ENCODE results near the gene OSTF1.

Gene OSTF1

DNA sequence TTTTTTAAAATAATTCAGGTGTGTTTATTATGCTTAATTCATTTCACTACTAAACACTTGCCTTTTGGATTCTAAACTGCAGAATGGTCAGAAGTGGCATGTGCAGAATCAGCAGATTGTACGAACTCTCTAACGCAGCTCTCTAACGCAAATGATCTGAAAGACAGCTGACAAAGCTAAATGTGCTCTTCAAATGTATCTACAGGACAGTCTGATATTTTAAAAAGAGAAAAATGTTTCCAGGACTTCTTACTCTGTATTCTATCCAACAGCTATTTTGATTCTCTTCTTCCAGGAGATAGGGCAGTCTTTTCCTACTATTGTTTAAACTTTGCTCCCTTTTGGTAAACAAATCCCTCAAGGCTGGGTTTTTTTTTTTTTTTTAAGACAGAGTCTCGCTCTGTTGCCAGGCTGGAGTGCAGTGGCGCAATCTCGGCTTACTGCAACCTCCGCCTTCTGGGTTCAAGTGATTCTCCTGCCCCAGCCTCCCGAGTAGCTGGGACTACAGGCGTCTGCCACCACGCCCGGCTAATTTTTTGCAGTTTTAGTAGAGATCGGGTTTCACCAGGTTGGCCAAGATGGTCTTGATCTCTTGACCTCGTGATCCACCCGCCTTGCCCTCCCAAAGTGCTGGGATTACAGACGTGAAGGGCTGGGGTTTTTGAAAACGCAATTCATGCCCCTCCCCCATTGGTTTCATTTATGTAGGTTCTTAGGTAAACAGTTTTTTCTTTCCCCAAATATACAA is 1.6 kb upstream of the OSTF1 start:
- peak; percentile 83 for DNase-seq

DNA sequence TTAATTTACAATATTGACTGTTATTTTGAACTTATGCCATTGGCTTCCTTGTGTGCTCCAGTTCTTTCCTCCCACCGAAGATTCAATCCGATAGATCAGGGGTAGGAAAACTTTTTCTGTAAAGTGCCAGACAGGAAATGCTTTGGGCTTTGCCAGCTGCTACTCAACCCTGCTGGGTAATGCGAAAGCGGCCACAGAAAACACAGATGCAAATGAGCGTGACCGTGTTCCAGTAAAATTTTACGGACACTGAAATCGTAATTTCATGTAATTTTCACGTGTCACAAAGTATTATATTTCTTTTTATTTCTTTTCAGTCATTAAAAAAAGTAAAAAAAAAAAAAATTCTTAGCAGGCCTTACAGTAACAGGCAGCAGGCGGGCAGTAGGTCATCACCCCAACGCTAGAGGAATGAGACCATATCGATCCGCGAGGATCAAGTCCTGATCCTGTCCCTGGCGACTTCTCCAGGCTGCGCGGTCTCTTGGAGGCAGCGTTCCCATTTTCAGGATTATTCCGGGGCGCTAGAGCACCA is 958 bp upstream of the OSTF1 start:
- peak; percentile 72 for DNase-seq

DNA sequence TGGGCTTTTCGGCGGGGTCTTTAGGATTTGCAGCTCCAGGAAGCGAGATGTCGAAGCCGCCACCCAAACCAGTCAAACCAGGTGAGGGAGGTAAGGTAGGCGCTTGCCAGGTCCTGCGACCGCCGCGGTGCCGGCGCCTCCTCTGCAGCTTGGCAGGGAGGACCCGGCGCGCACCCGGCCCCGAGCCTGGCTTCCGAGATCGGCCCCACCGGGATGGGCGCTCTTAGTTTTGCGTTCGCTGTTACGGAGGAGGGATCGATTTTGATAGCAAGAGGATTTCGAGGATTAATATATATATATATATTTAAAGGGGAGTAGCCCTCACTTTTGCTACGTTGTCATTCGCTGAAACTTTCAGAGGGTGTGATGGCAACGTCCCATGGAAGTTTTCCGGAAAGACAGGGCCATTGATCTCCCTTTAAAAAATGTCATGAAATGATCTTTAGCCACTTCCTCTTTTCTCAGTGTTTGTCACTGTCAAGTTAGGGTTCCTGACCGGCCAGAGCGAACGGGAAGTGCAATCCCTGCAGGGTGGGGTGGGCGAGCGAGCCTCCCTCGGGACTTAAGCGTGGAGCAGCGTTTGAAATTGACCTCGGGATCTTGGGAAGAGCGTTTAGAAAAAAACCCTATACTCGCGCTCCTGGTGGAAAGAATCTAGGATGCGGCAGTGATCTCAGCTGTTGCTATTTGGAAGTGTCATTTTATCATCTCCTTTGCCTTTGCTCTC is 495 bp downstream of the OSTF1 start:
- DNase-seq: peak; percentile 55

DNA sequence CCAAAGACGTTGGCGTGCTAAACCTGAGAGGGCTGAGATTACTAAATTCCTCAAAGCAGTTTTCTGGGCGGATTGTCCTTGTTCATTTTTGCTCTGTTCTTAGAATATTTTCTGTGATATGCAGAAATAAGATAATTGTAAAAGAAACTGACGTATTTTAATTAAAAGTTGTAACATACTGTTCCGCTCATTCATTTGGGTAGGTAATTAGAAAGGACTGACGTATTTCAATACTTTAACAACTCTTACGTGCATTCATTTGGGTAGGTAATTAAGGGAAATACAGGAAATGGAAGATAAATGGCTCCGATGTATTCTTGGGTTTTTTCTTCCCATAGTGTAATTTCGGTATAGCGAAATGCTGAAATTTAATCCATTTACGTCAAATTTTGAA is 1.1 kb downstream of the OSTF1 start:
- no peak for DNase-seq

- no peak for DNase-seq
Measured at GRCh38 chr9:75090579-75090978, 2.3 kb downstream of the OSTF1 start.

DNA sequence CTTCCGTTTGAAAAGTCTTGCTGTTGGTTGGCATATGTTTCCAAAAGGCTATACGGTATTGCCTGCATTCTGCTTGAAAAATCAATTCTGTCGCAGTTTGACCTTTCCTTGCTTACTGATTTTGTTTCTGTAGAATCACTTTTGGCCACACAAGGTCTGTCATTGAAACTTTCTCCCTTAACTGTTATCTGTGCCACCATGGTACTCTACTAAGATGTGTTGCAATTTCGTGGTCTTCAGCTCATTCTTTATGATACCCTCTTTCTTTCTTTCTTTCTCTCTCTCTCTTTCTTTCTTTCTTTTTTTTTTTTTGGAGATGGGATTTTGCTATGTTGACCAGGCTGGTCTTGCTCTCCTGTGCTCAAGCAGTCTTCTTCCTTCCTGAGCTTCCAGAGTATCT is 4.5 kb downstream of the OSTF1 start:
- no peak for DNase-seq

- no peak for DNase-seq
Measured at GRCh38 chr9:75096796-75097195, 8.5 kb downstream of the OSTF1 start.

DNA sequence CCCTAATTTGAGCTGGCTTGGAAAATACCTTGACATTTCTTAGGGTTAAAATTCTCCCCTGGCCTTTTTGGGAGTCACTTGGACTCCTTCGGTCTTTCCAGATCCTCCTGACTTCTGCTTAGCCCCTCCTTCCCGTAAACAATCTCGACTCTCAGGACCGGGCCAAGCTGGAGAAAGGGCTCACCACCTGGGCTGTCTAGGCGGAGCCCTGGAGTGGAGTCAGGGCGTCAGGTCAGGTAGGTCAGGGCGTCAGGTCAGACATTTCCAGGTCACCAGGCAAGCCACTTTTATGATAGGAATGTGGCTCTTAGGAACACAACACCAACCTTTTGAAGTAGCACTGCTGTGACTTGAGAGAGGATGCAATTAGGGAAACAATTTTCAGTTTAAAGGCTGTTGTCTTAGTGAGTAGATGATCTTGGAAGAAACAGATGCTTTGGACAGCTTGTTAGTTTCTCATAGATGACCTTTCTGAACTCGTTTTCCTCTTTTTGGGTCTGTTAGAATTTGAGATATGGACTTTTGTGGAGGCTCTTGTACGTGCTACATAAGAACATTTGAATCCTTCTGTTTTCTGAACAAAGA is 12.8 kb downstream of the OSTF1 start:
- DNase-seq: no peak

DNA sequence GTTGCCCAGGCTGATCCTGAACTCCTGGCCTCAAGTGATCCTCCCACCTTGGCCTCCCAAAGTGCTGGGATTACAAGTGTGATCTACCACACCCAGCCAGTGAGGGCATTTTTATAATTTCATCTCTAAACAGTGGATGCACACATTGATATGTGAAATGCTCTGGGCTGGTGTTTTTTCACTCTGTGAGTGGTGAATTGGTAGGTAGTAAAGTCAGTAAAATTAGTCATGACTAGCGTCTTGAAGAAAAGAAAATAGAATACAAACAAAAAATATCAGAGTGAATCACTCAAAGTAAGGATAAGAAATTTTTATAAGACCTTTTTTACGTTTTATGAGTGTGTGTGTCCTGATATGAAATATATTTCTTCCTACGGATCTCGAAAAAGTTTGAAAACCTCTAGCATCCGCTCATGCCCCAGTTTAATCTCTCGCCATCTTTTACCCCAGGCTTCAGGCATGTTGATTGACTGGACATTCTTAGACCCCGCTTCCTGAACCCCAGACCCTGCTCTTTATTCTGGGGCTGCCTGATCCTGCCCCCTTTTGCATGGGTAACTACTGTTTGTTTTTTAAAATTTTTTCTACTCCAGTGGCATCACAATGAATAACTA is 14.0 kb downstream of the OSTF1 start:
- DNase-seq: no peak

DNA sequence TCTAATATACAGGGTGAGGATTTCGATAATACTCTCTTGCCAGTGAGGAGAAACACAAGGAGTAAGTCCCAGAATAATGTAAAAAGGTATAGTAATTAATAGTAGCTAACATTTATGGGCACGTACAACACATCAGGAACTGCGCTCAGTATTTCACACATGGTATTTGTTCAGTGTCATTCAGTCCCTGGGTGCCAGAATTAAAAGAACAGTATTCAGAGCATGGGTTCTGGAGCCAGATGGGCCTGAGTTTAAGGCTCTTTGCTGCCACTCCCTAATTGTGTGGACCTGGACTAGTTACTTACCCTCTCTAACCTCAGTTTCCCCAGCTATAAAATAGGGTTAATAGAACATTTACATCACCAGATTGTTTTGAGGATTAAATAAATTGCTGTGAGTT is 16.3 kb downstream of the OSTF1 start:
- DNase-seq: no peak

- DNase-seq: no peak
Measured at GRCh38 chr9:75105019-75105540, 16.8 kb downstream of the OSTF1 start.

- no peak for DNase-seq
Measured at GRCh38 chr9:75105841-75106240, 17.5 kb downstream of the OSTF1 start.

GRCh38 chr9:75106857-75107256 is 18.5 kb downstream of the OSTF1 start:
- no peak for DNase-seq

GRCh38 chr9:75108571-75108970 is 20.3 kb downstream of the OSTF1 start:
- no peak for DNase-seq

- DNase-seq: no peak
Measured at GRCh38 chr9:75109210-75109839, 21.0 kb downstream of the OSTF1 start.

DNA sequence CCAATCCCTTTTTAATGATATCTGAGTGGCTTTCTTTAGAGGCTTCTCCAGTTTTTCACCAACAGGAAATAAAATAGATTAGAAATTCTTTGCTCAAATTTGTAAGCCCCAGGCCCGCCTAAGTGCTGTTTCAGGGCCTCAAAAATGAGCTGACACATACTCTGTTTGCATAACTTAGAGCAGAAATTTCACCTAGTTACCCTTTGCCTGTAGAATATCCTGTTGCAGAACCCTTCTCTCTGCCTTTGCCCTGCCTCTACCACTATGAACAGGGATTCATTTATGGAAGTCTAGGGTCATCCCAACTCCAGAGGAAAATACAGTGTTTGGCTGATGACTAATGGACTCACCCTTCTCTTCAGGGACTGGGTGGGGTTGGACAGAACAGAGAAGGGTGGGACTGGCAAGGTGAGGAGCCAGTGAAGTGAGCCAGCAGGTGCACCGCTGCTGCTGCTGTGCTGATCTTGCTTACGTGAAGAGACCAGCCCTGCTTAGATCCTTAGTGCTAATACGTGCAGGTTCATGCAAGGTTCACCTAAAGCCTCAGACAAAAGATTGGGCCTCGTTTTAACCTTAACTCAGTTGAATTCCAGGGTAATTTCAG is 22.8 kb downstream of the OSTF1 start:
- no peak for DNase-seq

DNA sequence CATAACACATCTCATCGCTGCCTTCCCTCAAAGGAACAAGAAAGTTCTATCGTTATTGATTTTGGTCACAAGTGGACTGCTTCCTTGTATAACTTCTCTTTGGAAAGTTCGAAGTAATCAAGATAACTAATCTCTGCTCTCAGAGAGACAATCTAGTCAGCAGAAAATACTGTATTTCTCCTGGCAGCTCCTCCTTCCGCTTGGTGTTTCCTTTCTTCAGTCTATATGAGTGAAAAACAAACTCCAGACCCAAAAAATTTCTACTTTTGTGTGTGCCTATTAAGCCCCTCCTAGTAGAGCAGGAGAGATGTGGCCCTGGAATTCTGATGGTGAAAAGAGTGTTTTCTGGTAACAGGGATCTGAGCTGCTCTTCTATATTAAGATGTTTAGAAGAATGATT is 24.5 kb downstream of the OSTF1 start:
- DNase-seq: no peak

- DNase-seq: no peak
Measured at GRCh38 chr9:75116306-75116705, 28.0 kb downstream of the OSTF1 start.

GRCh38 chr9:75117564-75117963 is 29.2 kb downstream of the OSTF1 start:
- DNase-seq: no peak

GRCh38 chr9:75120686-75121085 is 32.4 kb downstream of the OSTF1 start:
- DNase-seq: no peak

GRCh38 chr9:75121914-75122558 is 33.7 kb downstream of the OSTF1 start:
- DNase-seq: no peak

DNA sequence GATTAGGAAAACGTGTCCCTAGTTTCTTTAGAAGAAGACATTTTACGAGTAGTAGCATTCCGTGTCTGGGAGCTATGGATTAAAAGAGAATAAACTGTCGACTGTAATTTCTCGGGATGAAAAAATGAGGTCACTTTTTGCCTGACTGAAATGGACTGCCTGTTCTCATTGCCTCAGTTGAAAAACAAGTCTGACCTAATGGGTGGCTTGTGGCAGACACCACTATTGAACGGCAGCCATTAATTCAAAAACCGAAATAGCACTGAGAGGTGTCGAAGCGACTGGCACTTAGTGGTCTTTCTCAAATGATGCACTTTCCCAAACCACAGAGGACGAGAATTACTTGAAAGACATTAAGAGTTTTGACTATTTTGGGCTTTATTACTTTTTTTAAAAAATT is 35.4 kb downstream of the OSTF1 start:
- no peak for DNase-seq

Measured in RPMI8226 (cell line).